NCI-H2196 (cell line): Measurements from ENCODE around the gene IGF1R.
A peak's percentile ranks its signal among the peaks of the same experiment; 100 is the strongest.

ENCODE experiments used
- DNase-seq: peaks from one replicate; lab custom pipeline; 2025; ENCODE audit not compliant: unreplicated experiment; lab: John Stamatoyannopoulos, UW

IGF1R gene

GRCh38 chr15:98904544-98904943, 256.2 kb downstream of the IGF1R start:
- peak; percentile 30 for DNase-seq

- no peak for DNase-seq
Measured at GRCh38 chr15:98905963-98906711, 257.8 kb downstream of the IGF1R start.

GRCh38 chr15:98906712-98907083, 258.4 kb downstream of the IGF1R start:
- no peak for DNase-seq

GRCh38 chr15:98907927-98908471, 259.7 kb downstream of the IGF1R start:
- DNase-seq, result no peak

- no peak for DNase-seq
Measured at GRCh38 chr15:98909968-98910885, 261.9 kb downstream of the IGF1R start.

- no peak for DNase-seq
Measured at GRCh38 chr15:98914626-98915025, 266.3 kb downstream of the IGF1R start.

GRCh38 chr15:98916826-98917225, 268.5 kb downstream of the IGF1R start:
- no peak for DNase-seq

- no peak for DNase-seq
Measured at GRCh38 chr15:98917417-98917816, 269.1 kb downstream of the IGF1R start.

GRCh38 chr15:98920091-98920880, 271.9 kb downstream of the IGF1R start:
- DNase-seq, result no peak

- no peak for DNase-seq
Measured at GRCh38 chr15:98923171-98923570, 274.8 kb downstream of the IGF1R start.

- DNase-seq, result no peak
Measured at GRCh38 chr15:98923579-98923978, 275.2 kb downstream of the IGF1R start.

GRCh38 chr15:98924401-98925049, 276.2 kb downstream of the IGF1R start:
- no peak for DNase-seq

- no peak for DNase-seq
Measured at GRCh38 chr15:98926236-98926635, 277.9 kb downstream of the IGF1R start.

- no peak for DNase-seq
Measured at GRCh38 chr15:98927022-98927421, 278.7 kb downstream of the IGF1R start.

GRCh38 chr15:98927996-98928395, 279.7 kb downstream of the IGF1R start:
- no peak for DNase-seq

GRCh38 chr15:98930576-98930975, 282.2 kb downstream of the IGF1R start:
- no peak for DNase-seq

GRCh38 chr15:98931004-98931403, 282.7 kb downstream of the IGF1R start:
- no peak for DNase-seq

GRCh38 chr15:98933406-98933805, 285.1 kb downstream of the IGF1R start:
- no peak for DNase-seq

- no peak for DNase-seq
Measured at GRCh38 chr15:98935736-98936135, 287.4 kb downstream of the IGF1R start.

- DNase-seq, result no peak
Measured at GRCh38 chr15:98937413-98938104, 289.2 kb downstream of the IGF1R start.
